ENCODE data around the gene SESN1. TPM values are rescaled to one million over a fixed set of nuclear protein-coding genes. Genes with fewer than 3 reads are reported as not detected.

SESN1 gene
- total RNA-seq, 4 donors from 2014 or later: 32.3 to 104 (median 70.7) TPM

GRCh38 chr6:109095036-109095834 lies 589 bp upstream of the SESN1 start, which contains the start of gene CEP57L1:
CEP57L1 (plus strand) TSS chr6:109095507; CDS start chr6:109145222, 49,715 bp downstream.
- intact Hi-C loops (cut with DNase I; ENCODE audit: low total_unique reads): loop anchor here (10.0 kb wide), 1 partner anchor 250 kb away; the partner anchor contains the start of gene ARMC2
- TF ChIP-seq POLR2A (IDR thresholded peaks at IDR 0.05) (peak in 1 of 2 donors; percentile 33), CTCF (IDR thresholded peaks at IDR 0.05) (peak in 1 of 4 experiments; percentile 16)
- no peaks in the 10 kb centered on the region for H3K9me3 ChIP-seq

GRCh38 chr6:109093732-109094415 lies 772 bp downstream of the SESN1 start:
- DNase-seq: no peak
- Histone ChIP-seq H3K4me1 (no peaks in the 10 kb centered on the region), H3K9me3 (no peaks in the 10 kb centered on the region), H3K27ac (peak overlapping the region; percentile 98 to 99), H3K36me3 (no peaks in the 10 kb centered on the region), H3K4me3 (peak overlapping the region; percentile 79 to 88), H3K27me3 (no peaks in the 10 kb centered on the region)
- intact Hi-C loops (cut with DNase I; ENCODE audit: low total_unique reads): loop anchor here (10.0 kb wide), 1 partner anchor 249 kb away; the partner anchor contains the start of gene ARMC2
- TF ChIP-seq CTCF (IDR thresholded peaks at IDR 0.05) (no peak), POLR2A (IDR thresholded peaks at IDR 0.05) (no peak)

More at GRCh38 chr6:109095036-109095834, 589 bp upstream of the SESN1 start, which contains the start of gene CEP57L1:
- peak within 1 kb of the TSS; percentile 79 to 88 for H3K4me3 ChIP-seq
- H3K4me1 ChIP-seq: no peaks in the 10 kb centered on the region
- H3K27ac ChIP-seq: peak within 1 kb of the TSS; percentile 98 to 99
- H3K36me3 ChIP-seq: no peaks in the 10 kb centered on the region
- peak; percentile 93 to 97 for DNase-seq
- no peaks in the 10 kb centered on the region for H3K27me3 ChIP-seq

GRCh38 chr6:109092074-109092473 lies 2.6 kb downstream of the SESN1 start:
- TF ChIP-seq CTCF (IDR thresholded peaks at IDR 0.05) (no peak), POLR2A (IDR thresholded peaks at IDR 0.05) (no peak)
- Histone ChIP-seq H3K36me3 (no peaks in the 10 kb centered on the region), H3K4me1 (peaks cover 0 to 6% of the 10 kb centered on the region in 2 donors), H3K27ac (peak overlapping the region in 1 of 2 donors; percentile 98), H3K27me3 (no peaks in the 10 kb centered on the region), H3K4me3 (peak overlapping the region; percentile 79 to 88), H3K9me3 (no peaks in the 10 kb centered on the region)
- intact Hi-C loops (cut with DNase I; ENCODE audit: low total_unique reads): loop anchor here (10.0 kb wide), 1 partner anchor 247 kb away; the partner anchor contains the start of gene ARMC2
- no peak for DNase-seq

- TF ChIP-seq POLR2A (IDR thresholded peaks at IDR 0.05) (no peak), CTCF (IDR thresholded peaks at IDR 0.05) (no peak)
- Histone ChIP-seq H3K4me3 (peak overlapping the region; percentile 79 to 88), H3K36me3 (no peaks in the 10 kb centered on the region), H3K27me3 (no peaks in the 10 kb centered on the region), H3K4me1 (peaks cover 0 to 12% of the 10 kb centered on the region in 2 donors), H3K9me3 (no peaks in the 10 kb centered on the region), H3K27ac (no peak overlapping the region)
- intact Hi-C loops (cut with DNase I; ENCODE audit: low total_unique reads): loop anchor here (10.0 kb wide), 1 partner anchor 247 kb away; the partner anchor contains the start of gene ARMC2
- DNase-seq: no peak
Measured at GRCh38 chr6:109091314-109092024, 3.2 kb downstream of the SESN1 start.
